Right lobe of liver (tissue), 6 donors: Measurements from ENCODE around the gene TMCC3. TPM values are rescaled to one million over a fixed set of nuclear protein-coding genes. Genes with fewer than 3 reads are reported as not detected.
A peak's percentile ranks its signal among the peaks of the same experiment; 100 is the strongest.

Experiments
- ATAC-seq, 4 donors: fragments of 200-7000 bp; cut with Tn5 transposase; one replicate each; pipeline ENCODE4 v1.9.1; 2020; ENCODE audit warnings: mild to moderate bottlenecking in 4 of 4, moderate library complexity in 4 of 4
- DNase-seq, 3 donors: peaks; one replicate each; pipeline ENCODE4 v3.0.0-alpha.2; 2020
- H3K27ac ChIP-seq, 3 donors: fragments of 200-600 bp; one replicate each; pipeline ENCODE4 v1.8.0; 2022
- H3K27me3 ChIP-seq, 2 donors: fragments of 200-600 bp; one replicate each; pipeline ENCODE4 v1.8.0; 2022
- H3K36me3 ChIP-seq, 4 donors: fragments of 200-600 bp; sonication (generic) in 1 of 4; one replicate each; pipeline versions ENCODE4 v1.5.1 to v1.8.0; 2017 to 2022; ENCODE audit warnings: control low read depth in 1 of 4
- H3K4me1 ChIP-seq, 4 donors: fragments of 200-600 bp; sonication (generic) in 1 of 4; one replicate each; pipeline versions ENCODE4 v1.5.1 to v1.8.0; 2017 to 2022; ENCODE audit warnings: control low read depth in 1 of 4
- H3K4me3 ChIP-seq, 3 donors: fragments of 200-600 bp; one replicate each; pipeline ENCODE4 v1.8.0; 2022
- H3K9me3 ChIP-seq, 4 donors: fragments of 200-600 bp; sonication (generic) in 1 of 4; one replicate each; pipeline versions ENCODE4 v1.5.1 to v1.8.0; 2017 to 2022; ENCODE audit warnings: control low read depth in 1 of 4
- POLR2A ChIP-seq: fragments of 450-650 bp; IDR thresholded peaks from one replicate; pipeline ENCODE4 v1.6.1; 2017; ENCODE audit warnings: antibody characterized with exemption, mild to moderate bottlenecking
- WGBS: methylation state at CpG from one replicate; pipeline ENCODE4 v1.1.6; 2018; ENCODE audit warnings: low coverage, low lambda C conversion rate; ENCODE audit not compliant: insufficient coverage; ENCODE audit errors: missing lambda C conversion rate; 5-methylcytosine and 5-hydroxymethylcytosine counted together
- intact Hi-C, 2 donors: fragments of 100-400 bp; cut with DNase I; formaldehyde crosslinking; loops; one replicate each; pipeline versions ENCODE4 v1.11.2 to v1.14.1; 2022
- total RNA-seq, 6 experiments: library from RNA; depleted of rRNA in 2 of 6; stranded (reverse); fragments of >200 nt in 2 of 6; fragmentation: NEBNext Ultra II Directional in 3 of 6; extraction: Animal tissue kit (Norgen Biotek cat#: 25700) in 3 of 6; gene quantifications; one replicate each; pipeline versions ENCODE4 v1.1.0 to v1.2.4, GENCODE V29; 2016 to 2023
- TF ChIP-seq, protein P1 (sequence below), 4 donors: fragments of 200-600 bp in 3 of 4; fragments of 450-650 bp in 1 of 4; IDR thresholded peaks; one replicate each; pipeline versions ENCODE4 v1.5.1 to v1.8.0; 2016 to 2022; ENCODE audit warnings: antibody characterized with exemption in 4 of 4, mild to moderate bottlenecking in 2 of 4
- donor health status: DM: no; HTN: yes; CAD: no.
- donor health status: DM: no; HTN: no; CAD: no.
- donor health status: DM: no; HTN: no; CAD: no.
- donor health status: DM: no; HTN: yes; CAD: no.
- donor health status: DM: no; HTN: yes; CAD: no.

TMCC3 gene
- total RNA-seq, 6 experiments from 2014 or later: 2.1 to 6.2 (median 3.2) TPM

DNA sequence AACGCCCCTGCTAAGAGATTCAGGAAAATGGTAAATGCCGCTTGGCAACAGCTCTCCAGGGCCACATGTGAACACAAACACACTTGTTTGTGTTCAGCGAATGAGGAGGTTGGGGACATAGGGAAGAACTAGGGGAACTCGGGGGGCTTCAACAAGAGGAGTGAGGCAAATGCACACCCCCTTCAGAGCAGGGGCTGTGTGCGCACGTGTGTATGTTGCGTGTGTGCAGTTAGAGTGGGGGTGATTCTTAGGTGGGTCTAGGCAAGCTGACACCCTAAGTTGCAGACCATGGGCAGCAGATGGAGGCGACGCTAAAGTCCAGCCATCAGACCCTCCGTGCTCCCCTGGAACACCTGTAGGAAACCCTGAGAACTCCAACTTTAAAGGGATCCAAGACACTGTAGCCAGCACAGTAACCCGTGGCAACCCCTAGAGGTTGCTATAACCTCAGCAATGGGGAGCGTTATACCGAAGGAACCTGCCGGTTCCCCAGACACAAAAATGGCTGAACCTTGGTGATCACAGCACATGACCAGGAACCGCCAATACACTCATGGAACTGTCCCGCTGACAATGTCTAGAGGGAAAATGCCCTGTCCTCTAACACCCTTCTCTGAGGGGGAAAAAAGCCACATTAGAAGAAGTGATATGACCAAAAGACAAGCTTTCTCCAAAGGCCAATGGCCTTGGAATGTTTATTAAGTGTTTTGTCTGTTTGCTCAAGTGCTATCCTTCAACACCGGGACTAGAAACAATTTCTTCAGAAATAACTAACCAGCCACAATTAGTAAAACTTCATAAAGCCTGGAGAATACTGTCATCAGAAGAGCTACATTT lies 104.2 kb downstream of the TMCC3 start:
- H3K27ac ChIP-seq: no peak overlapping the region
- no peak for TF ChIP-seq POLR2A
- TF ChIP-seq, protein P1, sequence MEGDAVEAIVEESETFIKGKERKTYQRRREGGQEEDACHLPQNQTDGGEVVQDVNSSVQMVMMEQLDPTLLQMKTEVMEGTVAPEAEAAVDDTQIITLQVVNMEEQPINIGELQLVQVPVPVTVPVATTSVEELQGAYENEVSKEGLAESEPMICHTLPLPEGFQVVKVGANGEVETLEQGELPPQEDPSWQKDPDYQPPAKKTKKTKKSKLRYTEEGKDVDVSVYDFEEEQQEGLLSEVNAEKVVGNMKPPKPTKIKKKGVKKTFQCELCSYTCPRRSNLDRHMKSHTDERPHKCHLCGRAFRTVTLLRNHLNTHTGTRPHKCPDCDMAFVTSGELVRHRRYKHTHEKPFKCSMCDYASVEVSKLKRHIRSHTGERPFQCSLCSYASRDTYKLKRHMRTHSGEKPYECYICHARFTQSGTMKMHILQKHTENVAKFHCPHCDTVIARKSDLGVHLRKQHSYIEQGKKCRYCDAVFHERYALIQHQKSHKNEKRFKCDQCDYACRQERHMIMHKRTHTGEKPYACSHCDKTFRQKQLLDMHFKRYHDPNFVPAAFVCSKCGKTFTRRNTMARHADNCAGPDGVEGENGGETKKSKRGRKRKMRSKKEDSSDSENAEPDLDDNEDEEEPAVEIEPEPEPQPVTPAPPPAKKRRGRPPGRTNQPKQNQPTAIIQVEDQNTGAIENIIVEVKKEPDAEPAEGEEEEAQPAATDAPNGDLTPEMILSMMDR (IDR thresholded peaks at IDR 0.05): peak; percentile 78 to 92 (median 86)
- H3K36me3 ChIP-seq: no peaks in the 10 kb centered on the region
- intact Hi-C loops: loop anchor here in 1 of 2 donors (10.0 kb wide), 1 partner anchor 219 kb away; no protein-coding TSS in a partner anchor
- H3K4me1 ChIP-seq: no peaks in the 10 kb centered on the region
- ATAC-seq (peak; percentile 97 to 98 (median 98)), DNase-seq (peak in 2 of 3 donors; percentile 35 to 74)
- no peak overlapping the region for H3K4me3 ChIP-seq
- no peaks in the 10 kb centered on the region for H3K9me3 ChIP-seq
- no peaks in the 10 kb centered on the region for H3K27me3 ChIP-seq
- 44% methylated on average over 7 of the region's 17 CpGs for WGBS

DNA sequence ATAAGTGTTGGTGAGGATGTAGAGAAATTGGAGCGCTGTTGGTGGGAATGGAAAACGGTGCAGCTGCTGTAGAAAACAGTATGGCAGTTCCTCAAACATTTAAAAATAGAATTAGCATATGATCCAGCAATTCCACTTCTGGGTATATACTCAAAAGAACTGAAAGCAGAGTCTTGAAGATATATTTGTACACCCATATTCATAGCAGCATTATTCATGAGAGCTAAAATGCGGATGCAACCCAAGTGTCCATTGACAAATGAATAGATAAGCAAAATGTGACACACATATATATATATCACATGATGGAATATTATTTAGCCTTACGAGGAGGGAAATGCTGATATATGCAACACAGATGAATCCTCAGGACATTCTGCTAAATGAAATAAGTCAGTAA lies 106.0 kb downstream of the TMCC3 start:
- no peaks in the 10 kb centered on the region for H3K9me3 ChIP-seq
- no peak for DNase-seq
- WGBS: 69% methylated on average over 4 of the region's 4 CpGs
- H3K27ac ChIP-seq: no peak overlapping the region
- H3K4me1 ChIP-seq: no peaks in the 10 kb centered on the region
- intact Hi-C loops: loop anchor here in 1 of 2 donors (10.0 kb wide), 1 partner anchor 220 kb away; no protein-coding TSS in a partner anchor
- no peaks in the 10 kb centered on the region for H3K36me3 ChIP-seq
- H3K27me3 ChIP-seq: no peaks in the 10 kb centered on the region
- no peak overlapping the region for H3K4me3 ChIP-seq
- no peak for ATAC-seq
- TF ChIP-seq, protein P1 (IDR thresholded peaks at IDR 0.05): no peak
- TF ChIP-seq POLR2A: no peak

DNA sequence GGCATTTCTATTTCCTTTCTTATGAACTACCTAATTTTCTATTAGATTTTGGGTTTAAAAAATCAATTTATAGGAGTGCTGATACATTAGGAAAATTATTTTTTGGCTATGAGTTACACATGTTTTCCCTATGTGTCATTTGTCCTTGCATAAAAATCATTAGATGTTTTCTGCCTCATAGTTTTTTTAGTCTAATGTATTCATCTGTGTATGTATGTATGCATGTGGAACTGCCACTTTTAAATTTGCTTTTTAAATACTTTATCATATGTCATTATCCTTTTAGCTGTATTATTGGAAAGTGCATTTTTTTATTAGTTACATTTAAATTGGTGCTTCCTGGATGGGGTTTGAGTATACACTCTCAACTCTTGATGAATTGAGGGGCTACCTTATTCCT lies 112.0 kb downstream of the TMCC3 start:
- intact Hi-C loops: no loop called here

DNA sequence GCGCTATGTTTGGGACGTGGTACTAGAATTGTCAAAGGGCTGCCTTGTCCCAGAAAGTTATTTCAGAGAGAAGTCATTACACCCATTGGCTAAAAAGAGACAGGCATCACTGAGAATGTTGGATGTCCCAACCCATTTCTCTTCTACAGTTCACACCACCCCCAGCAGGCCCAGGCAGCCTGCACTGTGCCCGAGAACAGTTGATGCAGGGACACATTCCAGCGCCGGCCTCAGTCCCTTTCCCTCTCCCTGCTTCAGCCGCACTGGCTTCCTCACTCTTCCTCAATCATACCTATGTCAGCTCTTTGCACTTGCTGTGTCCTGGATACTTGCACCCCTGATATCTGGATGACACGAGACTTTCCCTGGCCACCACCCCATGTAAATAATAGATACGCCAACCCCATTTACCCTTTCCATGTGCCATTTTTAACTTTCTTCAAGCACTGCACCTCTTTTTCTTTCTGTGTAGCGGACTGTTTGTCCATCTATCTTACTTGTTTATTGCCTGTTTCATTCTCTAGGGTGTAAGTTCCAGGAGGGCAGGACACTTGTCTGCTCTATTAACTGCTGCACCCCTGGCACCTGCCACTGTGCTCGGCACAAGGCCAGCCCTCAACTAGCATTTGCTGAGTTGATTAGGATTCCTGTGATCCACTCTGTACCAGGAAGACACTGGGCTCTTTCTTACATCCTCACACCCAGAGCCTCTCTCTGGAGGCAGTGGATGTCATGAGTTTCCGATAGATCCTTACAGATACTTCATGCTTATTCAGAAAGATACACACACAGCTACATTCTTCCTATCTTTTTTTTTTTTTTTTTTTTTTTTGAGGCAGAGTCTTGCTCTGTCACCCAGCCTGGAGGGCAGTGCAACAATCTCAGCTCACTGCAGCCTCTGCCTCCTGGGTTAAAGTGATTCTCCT lies 114.1 kb downstream of the TMCC3 start:
- no peak for TF ChIP-seq POLR2A
- TF ChIP-seq, protein P1 (IDR thresholded peaks at IDR 0.05): no peak
- intact Hi-C loops: no loop called here
- Histone ChIP-seq H3K27ac (peak overlapping the region in 1 of 3 donors; percentile 22), H3K9me3 (no peaks in the 10 kb centered on the region), H3K4me3 (no peak overlapping the region), H3K36me3 (no peaks in the 10 kb centered on the region), H3K4me1 (peaks cover 0 to 26% (median 12%) of the 10 kb centered on the region in 4 donors), H3K27me3 (no peaks in the 10 kb centered on the region)
- ATAC-seq (peak in 2 of 4 donors; percentile 7 to 17), DNase-seq (no peak)
- 79% methylated on average over 9 of the region's 11 CpGs for WGBS

More for the DNA sequence above, 112.0 kb downstream of the TMCC3 start:
- no peak for TF ChIP-seq POLR2A
- TF ChIP-seq, protein P1 (IDR thresholded peaks at IDR 0.05): no peak
- peaks cover 0 to 23% (median 11%) of the 10 kb centered on the region in 4 donors for H3K4me1 ChIP-seq
- H3K27me3 ChIP-seq: no peaks in the 10 kb centered on the region
- H3K27ac ChIP-seq: no peak overlapping the region
- ATAC-seq: no peak
- no peak for DNase-seq
- H3K4me3 ChIP-seq: no peak overlapping the region
- H3K9me3 ChIP-seq: no peaks in the 10 kb centered on the region
- no peaks in the 10 kb centered on the region for H3K36me3 ChIP-seq
